K562 (cell line): Measurements from ENCODE around the gene NPIPB2. TPM values are rescaled to one million over a fixed set of nuclear protein-coding genes. Genes with fewer than 3 reads are reported as not detected.

Source experiments
- CHD7 ChIP-seq: fragments of 200-600 bp; sonication (generic); IDR thresholded peaks from one replicate; pipeline ENCODE4 v1.6.1; 2012; ENCODE audit warnings: mild to moderate bottlenecking, low read depth, low read length, inconsistent platforms
- DMBX1 ChIP-seq: fragments of 250-450 bp; sonication (Bioruptor Pico); IDR thresholded peaks from 2 replicates; pipeline ENCODE4 v1.8.0; 2022; ENCODE audit warnings: inconsistent platforms, mild to moderate bottlenecking, moderate library complexity, borderline replicate concordance
- HLTF ChIP-seq: fragments of 450-650 bp; IDR thresholded peaks from 2 replicates; pipeline ENCODE4 v1.6.1; 2016
- STAG1 ChIP-seq: sonication (generic); formaldehyde crosslinking; IDR thresholded peaks from 2 replicates; pipeline ENCODE4 v1.5.0; 2020; ENCODE audit warnings: missing genetic modification reagents, borderline replicate concordance
- ZNF586 ChIP-seq: fragments of 450-650 bp; formaldehyde crosslinking; conservative IDR thresholded peaks from 2 replicates; pipeline ENCODE4 v1.4.0; 2020; ENCODE audit warnings: mild to moderate bottlenecking, moderate library complexity
- ZNF696 ChIP-seq: fragments of 250-450 bp; sonication (Bioruptor Pico); conservative IDR thresholded peaks from 2 replicates; pipeline ENCODE4 v1.4.0; 2020; ENCODE audit warnings: mild to moderate bottlenecking, moderate library complexity
- polyA plus RNA-seq, 8 experiments: library from polyadenylated mRNA; depleted of rRNA in 4 of 8; stranded (reverse) in 5 of 8; unstranded in 3 of 8; fragments of >200 nt; fragmentation: Nextera tagmentation in 2 of 8; fragmentation: Illumina TruSeq in 1 of 8; extraction: Ambion mirVana in 2 of 8; extraction: Trizol in 1 of 8; gene quantifications; 2 replicates each; pipeline versions ENCODE4 v1.2.1 to v1.2.3, GENCODE V29; 2011 to 2014; ENCODE audit warnings: inconsistent platforms in 1 of 8, missing spikeins in 1 of 8
- total RNA-seq, 7 experiments: library from RNA; depleted of rRNA in 6 of 7; stranded (reverse); fragments of >200 nt in 6 of 7; fragmentation: Illumina TruSeq in 2 of 7; extraction: Trizol in 2 of 7; gene quantifications; 2 replicates each; pipeline versions ENCODE4 v1.2.1 to v1.2.3, GENCODE V29; 2011 to 2021; ENCODE audit warnings: low replicate concordance in 1 of 7
- TF ChIP-seq, protein P1 (sequence below): fragments of 200-800 bp; sonication (Bioruptor generic); IDR thresholded peaks from 2 replicates; pipeline ENCODE4 v1.6.1; 2017; ENCODE audit warnings: missing genetic modification characterization, missing compliant biosample characterization
- TF ChIP-seq, protein P2 (sequence below): fragments of 250-450 bp; sonication (Bioruptor Pico); IDR thresholded peaks from 2 replicates; pipeline ENCODE4 v1.8.0; 2022; ENCODE audit warnings: moderate library complexity, mild to moderate bottlenecking, inconsistent platforms

NPIPB2 gene
- total and polyA plus RNA-seq, 9 of the 15 experiments (the other 6 are each of a cell fraction or from before 2014, with no cell fraction given), result 0.21 to 2.9 (median 1.6) TPM; not detected in 1

- TF ChIP-seq ZNF696 (CRISPR knock-in tag), result no peak
- TF ChIP-seq, protein P1, sequence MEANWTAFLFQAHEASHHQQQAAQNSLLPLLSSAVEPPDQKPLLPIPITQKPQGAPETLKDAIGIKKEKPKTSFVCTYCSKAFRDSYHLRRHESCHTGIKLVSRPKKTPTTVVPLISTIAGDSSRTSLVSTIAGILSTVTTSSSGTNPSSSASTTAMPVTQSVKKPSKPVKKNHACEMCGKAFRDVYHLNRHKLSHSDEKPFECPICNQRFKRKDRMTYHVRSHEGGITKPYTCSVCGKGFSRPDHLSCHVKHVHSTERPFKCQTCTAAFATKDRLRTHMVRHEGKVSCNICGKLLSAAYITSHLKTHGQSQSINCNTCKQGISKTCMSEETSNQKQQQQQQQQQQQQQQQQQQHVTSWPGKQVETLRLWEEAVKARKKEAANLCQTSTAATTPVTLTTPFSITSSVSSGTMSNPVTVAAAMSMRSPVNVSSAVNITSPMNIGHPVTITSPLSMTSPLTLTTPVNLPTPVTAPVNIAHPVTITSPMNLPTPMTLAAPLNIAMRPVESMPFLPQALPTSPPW (CRISPR knock-in tag), result no peak
- TF ChIP-seq, protein P2, sequence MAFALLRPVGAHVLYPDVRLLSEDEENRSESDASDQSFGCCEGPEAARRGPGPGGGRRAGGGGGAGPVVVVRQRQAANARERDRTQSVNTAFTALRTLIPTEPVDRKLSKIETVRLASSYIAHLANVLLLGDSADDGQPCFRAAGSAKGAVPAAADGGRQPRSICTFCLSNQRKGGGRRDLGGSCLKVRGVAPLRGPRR (CRISPR knock-in tag), result no peak
- TF ChIP-seq DMBX1, result no peak
- TF ChIP-seq CHD7, result no peak
- no peak for TF ChIP-seq HLTF
- TF ChIP-seq STAG1, result no peak
- no peak for TF ChIP-seq ZNF586
These were observed 35.7 kb upstream of the NPIPB2 start (continued) for GRCh38 chr16:11977376-11978041.
